PC-3 (cell line): ENCODE data around the gene TPO. TPM values are rescaled to one million over a fixed set of nuclear protein-coding genes. Genes with fewer than 3 reads are reported as not detected.

Experiments
- ATAC-seq: fragments of 200-7000 bp; cut with Tn5 transposase; 2 replicates; pipeline ENCODE4 v1.9.1; 2020; ENCODE audit warnings: mild to moderate bottlenecking, moderate library complexity
- BruUV-seq: library from RNA; stranded (reverse); fragments of 400-500 nt; replicated peaks from 2 replicates; lab custom pipeline; 2021; lab: Mats Ljungman, UMichigan
- CTCF ChIA-PET: fragments of 300-600 bp; sonication (Branson Sonifier 250); formaldehyde crosslinking; loops from one replicate; lab custom pipeline; 2022; ENCODE audit warnings: antibody characterized with exemption; lab: Charles Lee
- POLR2A ChIA-PET: fragments of 300-600 bp; sonication (Branson Sonifier 250); formaldehyde crosslinking; loops from one replicate; lab custom pipeline; 2022; ENCODE audit warnings: antibody characterized with exemption; ENCODE audit not compliant: unreplicated experiment; lab: Charles Lee
- DNase-seq: peaks from one replicate; pipeline ENCODE4 v3.0.0-alpha.2; 2015
- H2AFZ ChIP-seq: fragments of 300-600 bp; sonication (generic); 2 replicates; pipeline ENCODE4 v1.6.0; 2016; ENCODE audit warnings: antibody characterized with exemption, low read length
- H3F3A ChIP-seq: fragments of 300-600 bp; sonication (generic); one replicate; pipeline ENCODE4 v1.6.0; 2017; ENCODE audit warnings: antibody characterized with exemption, low read length, control low read depth, mild to moderate bottlenecking; ENCODE audit not compliant: unreplicated experiment
- H3K27ac ChIP-seq: fragments of 300-600 bp; sonication (generic); 2 replicates; pipeline ENCODE4 v1.5.1; 2016; ENCODE audit warnings: mild to moderate bottlenecking, low read length
- H3K27me3 ChIP-seq: fragments of 300-600 bp; sonication (generic); 2 replicates; pipeline ENCODE4 v1.6.1; 2016; ENCODE audit warnings: low read length, mixed read lengths
- H3K36me3 ChIP-seq: fragments of 300-600 bp; sonication (generic); 2 replicates; pipeline ENCODE4 v1.6.1; 2016; ENCODE audit warnings: low read depth, mixed run types, low read length, mixed read lengths
- H3K4me1 ChIP-seq: fragments of 300-600 bp; sonication (generic); 2 replicates; pipeline ENCODE4 v1.5.1; 2016; ENCODE audit warnings: low read length; ENCODE audit not compliant: insufficient read depth
- H3K4me2 ChIP-seq: fragments of 300-600 bp; sonication (generic); 2 replicates; pipeline ENCODE4 v1.6.0; 2016; ENCODE audit warnings: low read length
- H3K4me3 ChIP-seq: fragments of 300-600 bp; sonication (generic); 2 replicates; pipeline ENCODE4 v1.5.1; 2016; ENCODE audit warnings: mild to moderate bottlenecking, low read length, mixed read lengths
- H3K79me2 ChIP-seq: fragments of 300-600 bp; sonication (generic); 2 replicates; pipeline ENCODE4 v1.6.1; 2017; ENCODE audit warnings: low read length, mixed read lengths
- H3K9ac ChIP-seq: fragments of 300-600 bp; sonication (generic); 2 replicates; pipeline ENCODE4 v1.6.0; 2016; ENCODE audit warnings: mild to moderate bottlenecking, low read length
- H3K9me2 ChIP-seq: fragments of 300-600 bp; sonication (generic); replicated peaks from 2 replicates; pipeline ENCODE4 v1.6.1; 2016; ENCODE audit warnings: mixed run types, low read length, mixed read lengths
- H3K9me3 ChIP-seq: fragments of 300-600 bp; sonication (generic); 2 replicates; pipeline ENCODE4 v1.6.1; 2016; ENCODE audit warnings: low read length, mixed read lengths
- H4K20me1 ChIP-seq: fragments of 300-600 bp; sonication (generic); 2 replicates; pipeline ENCODE4 v1.6.1; 2016; ENCODE audit warnings: low read length, mixed read lengths
- CTCF ChIP-seq: fragments of 300-600 bp; sonication (generic); conservative IDR thresholded peaks from 2 replicates; pipeline ENCODE4 v1.5.1; 2017; ENCODE audit warnings: antibody characterized with exemption, low read depth, mild to moderate bottlenecking, low read length
- EZH2 ChIP-seq: fragments of 300-600 bp; sonication (generic); IDR thresholded peaks from one replicate; pipeline ENCODE4 v1.6.1; 2017; ENCODE audit warnings: antibody characterized with exemption, mild to moderate bottlenecking, low read length; ENCODE audit not compliant: unreplicated experiment
- EZH2phosphoT487 ChIP-seq: fragments of 300-600 bp; sonication (generic); IDR thresholded peaks from 2 replicates; pipeline ENCODE4 v1.6.1; 2018; ENCODE audit warnings: mild to moderate bottlenecking, antibody characterized with exemption, low read length, borderline replicate concordance
- intact Hi-C: fragments of 100-400 bp; cut with micrococcal nuclease; formaldehyde crosslinking; loops from 2 replicates; pipeline ENCODE4 v1.9.0; 2023
- total RNA-seq: library from RNA; depleted of rRNA; stranded (reverse); fragments of >200 nt; gene quantifications from 2 replicates; pipeline ENCODE4 v1.2.3, GENCODE V29; 2014

The TPO gene
- total RNA-seq, 1 experiment from 2014 or later: not detected

- Histone ChIP-seq H3F3A (no peaks in the 10 kb centered on the region), H3K9ac (no peak overlapping the region), H3K9me3 (no peaks in the 10 kb centered on the region), H3K4me3 (no peak overlapping the region), H2AFZ (no peak overlapping the region), H3K27ac (no peak overlapping the region), H3K9me2 (no peaks in the 10 kb centered on the region), H3K79me2 (no peaks in the 10 kb centered on the region), H3K27me3 (no peaks in the 10 kb centered on the region), H3K4me1 (no peaks in the 10 kb centered on the region), H3K4me2 (no peak overlapping the region), H3K36me3 (no peaks in the 10 kb centered on the region), H4K20me1 (no peaks in the 10 kb centered on the region)
- intact Hi-C loops: no loop called here
- DNase-seq (no peak), ATAC-seq (no peak)
- no TSS peak for BruUV-seq
- CTCF ChIA-PET: no interaction called here
- POLR2A ChIA-PET: no interaction called here
- TF ChIP-seq EZH2phosphoT487: no peak
- no peak for TF ChIP-seq EZH2
- no peak for TF ChIP-seq CTCF
Observed at GRCh38 chr2:1569879-1570450, 156.7 kb downstream of the TPO start.

- H3K4me2 ChIP-seq: no peak overlapping the region
- H3K79me2 ChIP-seq: no peaks in the 10 kb centered on the region
- ChIA-PET POLR2A (no interaction called here), CTCF (no interaction called here)
- H3K9me2 ChIP-seq: no peaks in the 10 kb centered on the region
- ATAC-seq (no peak), DNase-seq (no peak)
- H3K4me1 ChIP-seq: no peaks in the 10 kb centered on the region
- H3K27me3 ChIP-seq: no peaks in the 10 kb centered on the region
- no peaks in the 10 kb centered on the region for H3K36me3 ChIP-seq
- no peaks in the 10 kb centered on the region for H3F3A ChIP-seq
- no peak overlapping the region for H2AFZ ChIP-seq
- no TSS peak for BruUV-seq
- H3K4me3 ChIP-seq: no peak overlapping the region
- H3K27ac ChIP-seq: no peak overlapping the region
- H3K9me3 ChIP-seq: no peaks in the 10 kb centered on the region
- TF ChIP-seq EZH2phosphoT487 (no peak), EZH2 (no peak), CTCF (no peak)
- H4K20me1 ChIP-seq: no peaks in the 10 kb centered on the region
- intact Hi-C loops: no loop called here
- H3K9ac ChIP-seq: no peak overlapping the region
Observed at GRCh38 chr2:1571477-1572417, 158.5 kb downstream of the TPO start.

- Histone ChIP-seq H3K9me3 (no peaks in the 10 kb centered on the region), H3K4me1 (peaks cover 1% of the 10 kb centered on the region), H3K36me3 (no peaks in the 10 kb centered on the region), H3K9me2 (no peaks in the 10 kb centered on the region), H3F3A (no peaks in the 10 kb centered on the region), H3K4me2 (no peak overlapping the region), H3K9ac (no peak overlapping the region), H3K27me3 (no peaks in the 10 kb centered on the region), H4K20me1 (no peaks in the 10 kb centered on the region), H3K4me3 (no peak overlapping the region), H3K79me2 (no peaks in the 10 kb centered on the region), H3K27ac (no peak overlapping the region), H2AFZ (no peak overlapping the region)
- no peak for ATAC-seq
- DNase-seq: peak; percentile 31
- BruUV-seq: no TSS peak
- CTCF ChIA-PET: no interaction called here
- no peak for TF ChIP-seq EZH2
- TF ChIP-seq EZH2phosphoT487: no peak
- TF ChIP-seq CTCF: no peak
- intact Hi-C loops: no loop called here
- POLR2A ChIA-PET: no interaction called here
Observed at GRCh38 chr2:1572638-1573037, 159.4 kb downstream of the TPO start.
